NB4 (cell line): ENCODE data around the gene MAGI2.

Experiments used
- CTCF ChIP-seq: IDR thresholded peaks from one replicate; pipeline ENCODE4 v1.5.1; 2012; ENCODE audit warnings: low read depth, low read length
- POLR2A ChIP-seq: IDR thresholded peaks from 2 replicates; pipeline ENCODE4 v1.6.1; 2011; ENCODE audit warnings: mild to moderate bottlenecking; ENCODE audit not compliant: insufficient read length; ENCODE audit errors: extremely low read depth

- no peak for TF ChIP-seq CTCF
- TF ChIP-seq POLR2A, result no peak
Measured at GRCh38 chr7:78565784-78566183, 887.7 kb downstream of the MAGI2 start.
